ENCODE results near the gene SLCO2A1.

- no peak for TF ChIP-seq EZH2 (IDR thresholded peaks at IDR 0.05; ENCODE audit: low read length, missing control alignments)
- no peak for TF ChIP-seq CTCF (conservative IDR thresholded peaks at IDR 0.05 in 1 of 2, IDR thresholded peaks at IDR 0.05 in 1 of 2; ENCODE audit: low read depth in 1 of 2, low read length in 2 of 2)
Observed at GRCh38 chr3:133954717-133955360, 74.9 kb downstream of the SLCO2A1 start.

Measured in fibroblast of lung (primary cell).